ENCODE results near the gene GCNT1. TPM values are rescaled to one million over a fixed set of nuclear protein-coding genes. Genes with fewer than 3 reads are reported as not detected.

Gene GCNT1
- total RNA-seq, 1 donor from 2014 or later, result 8.0 TPM

DNA sequence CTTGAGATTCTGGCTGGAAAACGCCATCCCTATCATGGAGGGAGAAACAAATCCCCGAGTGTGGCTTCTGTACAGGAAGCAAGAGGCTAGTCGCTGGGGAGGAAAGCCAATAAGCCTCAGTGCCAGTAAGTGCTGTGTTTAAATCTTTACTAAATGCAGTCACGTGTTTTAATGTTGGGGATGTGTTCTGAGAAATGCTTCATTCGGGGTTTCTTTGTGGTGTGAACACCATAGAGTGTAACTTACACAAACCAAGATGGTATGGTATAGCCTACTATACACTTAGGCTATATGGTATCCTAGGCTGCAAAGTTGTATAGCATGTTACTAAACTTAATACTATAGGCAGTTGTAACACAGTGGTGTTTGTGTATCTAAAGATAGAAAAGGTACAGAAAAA, 94.7 kb downstream of the GCNT1 start:
- H3K27ac Mint-ChIP-seq (ENCODE audit: unreplicated experiment), result no peak overlapping the region
- H3K4me3 Mint-ChIP-seq (ENCODE audit: unreplicated experiment), result no peak overlapping the region
- no peaks in the 10 kb centered on the region for H3K36me3 Mint-ChIP-seq (ENCODE audit: unreplicated experiment)
- H3K9me3 Mint-ChIP-seq (ENCODE audit: unreplicated experiment), result no peaks in the 10 kb centered on the region
- TF ChIP-seq, protein P1, sequence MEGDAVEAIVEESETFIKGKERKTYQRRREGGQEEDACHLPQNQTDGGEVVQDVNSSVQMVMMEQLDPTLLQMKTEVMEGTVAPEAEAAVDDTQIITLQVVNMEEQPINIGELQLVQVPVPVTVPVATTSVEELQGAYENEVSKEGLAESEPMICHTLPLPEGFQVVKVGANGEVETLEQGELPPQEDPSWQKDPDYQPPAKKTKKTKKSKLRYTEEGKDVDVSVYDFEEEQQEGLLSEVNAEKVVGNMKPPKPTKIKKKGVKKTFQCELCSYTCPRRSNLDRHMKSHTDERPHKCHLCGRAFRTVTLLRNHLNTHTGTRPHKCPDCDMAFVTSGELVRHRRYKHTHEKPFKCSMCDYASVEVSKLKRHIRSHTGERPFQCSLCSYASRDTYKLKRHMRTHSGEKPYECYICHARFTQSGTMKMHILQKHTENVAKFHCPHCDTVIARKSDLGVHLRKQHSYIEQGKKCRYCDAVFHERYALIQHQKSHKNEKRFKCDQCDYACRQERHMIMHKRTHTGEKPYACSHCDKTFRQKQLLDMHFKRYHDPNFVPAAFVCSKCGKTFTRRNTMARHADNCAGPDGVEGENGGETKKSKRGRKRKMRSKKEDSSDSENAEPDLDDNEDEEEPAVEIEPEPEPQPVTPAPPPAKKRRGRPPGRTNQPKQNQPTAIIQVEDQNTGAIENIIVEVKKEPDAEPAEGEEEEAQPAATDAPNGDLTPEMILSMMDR (IDR thresholded peaks at IDR 0.05), result no peak
- peaks cover 29% of the 10 kb centered on the region for H3K4me1 Mint-ChIP-seq (ENCODE audit: unreplicated experiment)
- no peak for DNase-seq (ENCODE audit: extremely low spot score, unreplicated experiment)
- H3K27me3 Mint-ChIP-seq (ENCODE audit: unreplicated experiment), result no peaks in the 10 kb centered on the region

Other genes with a start within 250 kb of the GCNT1 start
- 15.0 and 16.6 TPM in 2 replicates for gene RFK, start 64.8 kb upstream of the GCNT1 start, total RNA-seq

All from osteocyte (in vitro differentiated cells).